DMS53 (cell line): Measurements from ENCODE around the gene SPEF2.
A peak's percentile ranks its signal among the peaks of the same experiment; 100 is the strongest.
"Not testable (repeated sequence)": the region's sequence is repeated elsewhere in the genome, so short reads cannot be mapped to it uniquely, and the experiment has no call there.

ENCODE experiments used
- DNase-seq: peaks from one replicate; lab custom pipeline; 2025; lab: John Stamatoyannopoulos, UW

SPEF2 gene

DNA sequence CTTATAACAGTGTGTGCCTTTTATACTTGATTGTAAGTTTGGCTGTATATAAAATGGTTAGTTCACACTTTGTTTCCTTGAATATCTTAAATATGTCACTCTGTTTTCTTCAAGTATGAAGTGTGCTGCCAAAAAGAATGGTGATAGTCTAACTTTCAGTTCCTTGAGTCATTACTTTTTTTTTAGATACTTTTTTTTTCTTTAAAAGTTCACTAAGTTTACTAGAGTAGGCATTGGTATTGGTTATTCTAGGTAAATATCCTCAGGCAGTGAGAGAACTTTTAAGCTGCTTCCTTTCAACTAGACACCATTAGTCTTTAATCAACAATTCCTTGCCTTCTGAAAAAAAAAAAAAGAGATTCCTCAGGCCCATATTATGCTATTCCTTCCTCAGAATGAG is 41.9 kb downstream of the SPEF2 start:
- no peak for DNase-seq

DNA sequence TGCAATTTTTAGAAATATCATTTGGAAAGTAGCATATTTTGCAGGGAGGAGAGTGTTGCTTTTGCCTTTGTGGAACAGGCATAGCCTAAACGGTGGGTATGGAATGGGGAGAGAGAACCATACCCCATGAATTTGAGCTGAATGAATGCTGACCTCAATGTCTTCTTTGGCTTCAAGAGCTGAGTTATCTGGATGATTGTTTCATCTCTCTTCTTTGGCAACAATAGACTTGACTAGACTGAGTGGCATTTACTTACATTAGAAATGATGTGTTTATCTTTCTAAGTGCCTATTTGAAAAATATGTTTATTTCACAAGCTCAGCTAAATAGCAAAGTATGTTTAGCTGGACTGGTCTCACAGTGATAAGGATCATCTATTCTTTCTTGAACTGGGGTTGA is 42.8 kb downstream of the SPEF2 start:
- DNase-seq: no peak

DNA sequence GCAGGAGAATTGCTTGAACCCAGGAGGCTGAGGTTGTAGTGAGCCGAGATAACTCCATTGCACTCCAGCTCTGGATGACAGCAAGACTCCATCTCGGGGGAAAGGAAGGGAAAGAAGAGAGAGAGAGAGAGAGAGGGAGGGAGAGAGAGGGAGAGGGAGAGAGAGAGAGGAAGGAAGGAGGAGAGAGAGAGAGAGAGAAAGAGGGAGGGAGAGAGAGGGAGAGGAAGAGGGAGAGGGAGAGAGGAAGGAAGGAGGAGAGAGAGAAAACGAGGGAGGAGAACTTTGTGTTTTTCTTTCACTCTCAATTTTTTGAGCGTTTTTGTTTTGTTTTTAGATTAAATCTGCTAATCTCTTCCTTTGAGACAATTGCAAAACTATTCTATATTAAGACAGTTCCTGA is 46.9 kb downstream of the SPEF2 start:
- DNase-seq: no peak

DNA sequence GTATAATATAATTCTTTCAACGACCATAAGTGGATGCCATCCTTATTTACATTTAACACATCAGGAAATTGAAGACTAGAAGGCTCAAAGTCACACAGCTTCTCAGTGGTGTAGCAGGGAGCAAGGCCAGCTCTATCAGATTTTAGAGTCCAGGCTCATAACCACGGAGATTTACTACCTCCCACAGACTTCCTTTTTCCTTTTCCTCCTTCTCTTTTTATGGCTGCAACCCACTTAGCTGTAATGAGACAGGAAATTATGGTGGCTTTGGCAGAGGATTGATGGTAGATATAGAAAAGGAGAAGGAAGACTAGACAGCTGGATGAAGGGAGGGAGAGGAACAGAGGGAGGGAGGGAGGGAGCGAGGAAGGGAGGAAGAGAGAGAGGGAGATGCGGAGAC is 47.4 kb downstream of the SPEF2 start:
- DNase-seq: no peak

DNA sequence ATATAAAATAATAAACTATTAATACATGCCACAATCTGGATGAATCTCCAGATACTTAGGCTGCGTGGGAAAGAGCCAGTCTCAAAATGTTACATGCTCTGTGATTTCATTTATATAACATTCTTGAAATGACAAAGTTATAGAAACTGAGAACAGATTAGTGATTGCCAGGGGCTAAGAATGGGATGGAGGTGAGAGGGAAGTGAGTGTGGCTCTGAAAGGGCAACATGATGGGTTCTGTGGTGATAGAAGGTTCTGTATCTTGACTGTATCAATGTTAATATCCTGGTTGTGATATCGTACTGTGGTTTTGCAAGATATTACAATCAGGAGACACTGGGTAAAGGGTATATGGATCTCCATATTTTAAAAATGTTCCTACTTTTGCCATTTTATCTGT is 50.7 kb downstream of the SPEF2 start:
- DNase-seq: no peak

DNA sequence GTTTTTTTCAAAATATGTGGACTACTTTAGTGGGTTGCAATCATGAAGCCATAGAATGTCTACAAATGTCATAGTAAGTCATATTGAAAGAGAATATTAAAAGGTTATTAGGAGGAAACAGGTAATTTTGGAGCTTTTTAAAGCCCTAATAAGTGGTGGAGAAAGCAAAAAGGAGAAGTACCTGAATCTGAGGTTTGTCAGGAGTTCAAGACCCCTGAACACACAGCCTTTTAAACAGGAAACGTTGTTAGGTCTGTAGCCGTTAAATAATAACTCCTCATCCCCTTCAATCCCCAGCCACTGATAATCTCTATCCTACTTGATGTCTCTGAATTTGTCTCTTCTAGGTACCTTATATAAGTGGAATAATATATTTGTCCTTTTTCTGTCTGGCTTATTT is 51.1 kb downstream of the SPEF2 start:
- no peak for DNase-seq

DNA sequence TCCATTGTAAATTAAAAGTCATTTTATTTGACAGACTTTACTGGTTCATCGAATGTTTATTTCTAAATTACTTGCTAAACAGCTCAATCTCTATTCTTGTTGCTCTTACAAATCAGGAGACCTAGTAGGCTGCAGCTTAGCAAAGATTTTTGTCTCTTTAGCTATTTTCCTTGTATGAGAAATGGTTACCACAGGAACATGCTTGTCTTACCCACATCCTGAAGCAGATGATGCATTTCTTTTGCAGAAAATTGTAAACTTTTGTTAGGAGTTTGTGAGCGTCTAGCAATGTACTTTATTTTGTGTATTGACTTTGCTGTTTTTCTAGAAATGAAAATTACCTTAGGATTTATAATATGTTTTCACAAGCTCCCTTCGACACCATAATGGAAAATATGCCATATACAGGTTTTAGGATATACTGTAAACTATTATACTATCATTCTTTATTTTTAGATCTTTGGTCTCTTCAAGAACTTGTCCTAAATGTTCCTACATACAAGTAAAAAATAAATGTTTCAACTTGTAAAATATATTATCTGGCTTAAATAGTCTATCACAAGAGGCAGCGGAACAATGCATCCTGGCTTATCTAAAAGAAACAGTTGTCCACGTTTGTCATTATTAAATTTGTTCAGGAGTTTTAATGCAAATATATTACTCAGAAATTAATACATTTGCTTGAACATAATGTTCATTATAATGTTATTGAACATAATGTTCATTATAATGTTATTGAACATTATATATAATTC is 54.1 kb downstream of the SPEF2 start:
- no peak for DNase-seq

DNA sequence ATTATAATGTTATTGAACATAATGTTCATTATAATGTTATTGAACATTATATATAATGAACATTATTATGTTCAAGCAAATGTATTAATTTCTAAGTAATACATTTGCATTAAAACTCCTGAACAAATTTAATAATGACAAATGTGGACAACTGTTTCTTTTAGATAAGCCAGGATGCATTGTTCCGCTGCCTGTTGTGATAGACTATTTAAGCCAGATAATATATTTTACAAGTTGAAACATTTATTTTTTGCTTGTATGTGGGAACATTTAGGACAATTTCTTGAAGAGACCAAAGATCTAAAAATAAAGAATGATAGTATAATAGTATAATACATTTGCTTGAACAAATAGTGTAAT is 54.6 kb downstream of the SPEF2 start:
- DNase-seq: not testable (repeated sequence)

DNA sequence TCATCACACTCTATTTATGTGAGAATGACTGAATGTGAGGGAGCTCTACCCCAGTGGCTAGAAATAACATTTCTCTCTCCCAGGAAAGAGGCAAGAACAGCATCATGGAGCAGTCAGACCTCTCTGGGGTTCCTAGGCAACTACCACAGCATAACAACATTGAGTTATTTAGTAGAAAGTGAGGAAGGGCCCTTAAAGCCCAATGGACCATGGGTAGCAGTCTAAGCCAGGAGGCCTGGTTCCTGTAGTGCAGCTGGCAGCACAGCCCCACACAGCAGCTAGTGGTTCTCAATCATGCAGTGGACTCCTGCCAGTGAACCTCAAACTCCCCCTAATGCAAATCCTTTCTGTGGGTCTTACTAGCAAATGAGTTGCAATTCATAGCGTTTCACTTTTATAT is 55.3 kb downstream of the SPEF2 start:
- DNase-seq: peak; percentile 34

DNA sequence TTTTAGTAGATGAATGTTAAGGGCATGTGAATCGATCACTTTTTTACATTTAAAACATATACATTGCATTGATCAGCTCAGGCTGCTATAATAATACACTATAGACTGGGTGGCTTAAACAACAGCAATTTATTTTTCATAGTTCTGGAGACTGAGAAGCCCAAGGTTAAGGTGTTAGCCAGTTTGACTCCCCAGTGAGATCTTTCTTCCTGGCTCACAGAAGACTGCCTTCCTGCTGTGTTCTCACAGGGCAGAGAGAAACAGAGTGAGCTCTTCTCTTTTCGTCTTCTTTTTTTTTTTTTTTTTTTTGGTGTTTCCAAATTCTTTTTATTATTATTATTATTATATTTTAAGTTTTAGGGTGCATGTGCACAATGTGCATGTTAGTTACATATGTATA is 56.4 kb downstream of the SPEF2 start:
- no peak for DNase-seq

DNA sequence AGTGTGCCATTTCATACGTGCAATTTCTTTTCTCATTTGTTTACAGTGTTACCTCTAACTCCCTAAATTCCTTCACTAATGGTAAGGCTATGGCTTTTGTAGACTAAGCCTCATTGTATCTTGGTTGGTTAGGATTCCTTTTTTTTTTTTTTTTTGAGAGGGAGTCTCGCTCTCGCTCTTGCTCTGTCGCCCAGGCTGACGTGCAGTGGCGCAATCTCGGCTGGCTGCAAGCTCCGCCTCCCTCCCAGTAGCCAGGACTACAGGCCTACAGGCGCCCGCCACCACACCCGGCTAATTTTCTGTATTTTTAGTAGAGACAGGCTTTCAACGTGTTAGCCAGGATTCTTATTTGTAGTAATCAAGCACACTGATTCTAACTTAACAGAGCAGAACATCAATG is 57.7 kb downstream of the SPEF2 start:
- DNase-seq: no peak

DNA sequence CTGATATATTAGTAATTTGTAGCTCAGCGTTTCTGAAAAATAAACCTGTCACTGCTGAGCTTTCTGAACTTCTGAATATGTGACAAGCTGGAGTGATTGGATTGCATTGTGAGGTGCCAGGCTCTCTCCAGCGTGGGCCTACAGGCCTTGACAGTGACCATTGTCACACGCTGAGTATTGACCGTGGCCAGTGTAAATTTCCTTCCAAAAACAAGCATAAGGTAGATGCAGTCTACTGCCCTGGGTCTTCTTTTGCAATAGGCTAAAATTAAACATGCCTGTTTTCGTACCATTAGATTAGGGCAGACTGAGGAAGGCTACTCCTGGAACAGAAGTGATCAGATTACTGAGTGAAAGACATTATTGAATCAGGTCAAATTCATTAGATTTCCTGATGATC is 60.2 kb downstream of the SPEF2 start:
- no peak for DNase-seq

DNA sequence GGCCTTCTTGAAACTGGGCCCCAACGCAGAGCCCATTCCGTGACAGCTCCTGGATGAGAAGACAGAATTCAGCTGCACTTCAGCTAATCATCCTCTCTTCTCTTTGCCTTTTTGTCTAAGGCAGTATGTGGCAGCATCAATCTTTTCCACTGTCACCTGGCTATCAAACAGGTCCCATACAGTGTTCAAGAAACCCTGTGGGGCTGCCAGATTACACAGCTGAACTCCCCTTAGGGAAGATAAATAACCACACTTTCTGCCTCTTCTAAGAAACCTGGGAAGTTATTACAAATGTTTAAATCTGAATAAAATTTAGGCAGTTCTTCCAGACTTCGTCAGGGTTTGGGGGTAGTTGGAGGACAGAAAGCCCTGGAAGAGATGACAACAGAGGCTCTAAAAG is 61.0 kb downstream of the SPEF2 start:
- no peak for DNase-seq

DNA sequence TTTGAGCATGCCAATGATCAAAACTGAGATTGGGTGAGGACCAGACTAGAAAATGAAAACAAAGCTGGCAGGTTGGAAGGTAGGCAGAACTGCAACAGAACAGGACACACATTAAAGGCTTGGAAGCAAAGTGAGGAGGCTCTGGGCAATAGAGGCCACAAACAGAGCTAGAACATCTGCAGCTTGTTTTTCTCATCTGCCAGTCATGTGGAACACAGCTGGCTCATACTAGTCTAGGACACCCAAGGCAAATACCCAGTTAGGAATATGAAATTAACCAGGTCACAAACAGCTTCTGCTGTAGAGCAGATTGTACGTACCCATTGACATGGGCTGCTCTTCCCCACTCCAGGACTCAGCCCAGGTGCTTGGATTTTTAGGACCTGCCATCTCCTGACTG is 61.7 kb downstream of the SPEF2 start:
- DNase-seq: peak; percentile 40

DNA sequence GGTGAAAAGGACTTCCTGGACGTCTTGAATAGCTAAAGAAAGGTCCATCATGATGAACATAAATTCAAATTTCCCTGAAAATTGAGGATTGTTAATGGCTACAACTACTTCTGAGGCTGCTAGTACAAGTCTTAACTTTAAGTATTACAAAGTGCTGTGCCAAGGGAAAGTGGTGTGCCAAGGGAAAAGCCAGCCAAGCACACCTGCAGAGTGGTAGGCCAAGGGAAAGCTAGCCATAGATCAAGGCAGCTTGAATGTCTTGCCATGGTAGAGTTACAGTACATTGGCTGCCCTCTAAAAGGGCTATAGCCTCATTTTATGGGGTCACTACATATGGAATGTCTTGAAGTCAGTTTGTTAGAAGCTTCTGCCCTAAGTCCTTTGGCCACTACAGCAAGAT is 64.2 kb downstream of the SPEF2 start:
- no peak for DNase-seq

DNA sequence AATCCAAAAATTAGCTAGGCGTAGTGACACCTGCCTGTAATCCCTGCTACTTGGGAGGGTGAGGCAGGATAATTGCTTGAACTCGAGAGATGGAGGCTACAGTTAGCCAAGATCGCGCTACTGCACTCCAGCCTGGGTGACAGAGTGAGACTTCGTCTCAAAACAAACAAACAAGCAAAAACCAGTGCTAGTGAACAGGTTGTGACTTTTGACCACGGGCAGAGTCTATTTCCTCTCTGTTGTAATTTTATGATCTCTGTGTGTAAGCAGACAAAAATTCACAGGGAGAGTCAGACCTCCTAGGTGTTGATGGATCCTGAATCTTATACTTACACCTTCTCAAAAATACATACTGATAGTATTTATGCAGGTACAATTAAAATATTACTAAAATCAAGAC is 65.8 kb downstream of the SPEF2 start:
- DNase-seq: no peak

DNA sequence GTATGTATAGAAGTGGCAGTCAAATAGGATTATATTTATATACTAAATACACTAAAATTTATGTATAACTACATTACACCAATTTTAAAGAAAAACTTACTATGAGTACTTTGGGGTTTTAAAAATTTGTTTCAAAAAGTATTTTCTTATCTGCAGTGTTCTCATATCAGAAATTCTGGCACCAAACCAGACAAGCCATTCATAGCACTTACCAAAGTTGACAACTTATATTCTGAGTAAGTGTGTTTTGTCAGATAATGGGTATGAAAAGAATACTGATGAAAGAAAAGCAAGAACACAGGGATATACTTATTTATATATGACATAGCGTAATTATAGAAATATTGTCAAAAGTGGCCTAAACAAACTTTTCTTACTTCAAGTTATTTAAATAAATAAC is 67.5 kb downstream of the SPEF2 start:
- DNase-seq: no peak

DNA sequence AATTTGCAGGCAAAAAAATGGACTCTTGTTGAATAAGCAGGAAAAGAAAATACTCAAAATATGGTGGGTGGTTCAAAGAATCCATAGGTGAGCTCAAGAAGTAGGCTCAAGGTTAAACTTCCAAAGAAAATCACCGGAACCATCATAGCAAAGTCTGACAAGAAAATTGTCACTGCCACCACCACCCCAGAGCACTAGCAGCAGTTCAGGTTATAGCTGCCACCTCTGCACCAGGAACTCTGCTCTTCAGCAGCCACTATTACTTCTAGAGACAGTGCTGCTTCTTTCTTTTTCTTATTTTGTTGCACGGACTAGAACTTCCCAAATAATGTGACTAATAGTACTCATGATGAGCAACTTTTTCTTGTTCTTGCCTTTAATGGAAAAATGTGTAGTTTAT is 70.3 kb downstream of the SPEF2 start:
- no peak for DNase-seq

DNA sequence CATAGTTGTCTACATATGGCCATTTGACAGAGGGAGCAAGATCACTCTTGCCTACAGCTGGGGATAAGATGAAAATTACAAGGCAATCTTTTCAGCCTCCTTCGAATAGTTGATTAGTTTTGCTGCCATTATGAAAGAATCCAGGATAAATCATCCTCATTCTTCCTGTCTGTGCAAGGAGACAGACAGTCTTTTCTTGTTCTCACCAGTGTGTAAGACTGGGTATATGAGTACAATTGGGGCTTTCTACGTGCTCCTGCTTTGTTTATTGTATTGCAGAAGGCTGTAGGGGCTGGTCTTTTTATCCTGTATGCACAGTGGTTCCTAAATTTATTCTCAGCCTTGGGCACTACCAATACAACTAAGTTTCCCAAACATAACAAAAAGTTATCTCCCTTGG is 76.8 kb downstream of the SPEF2 start:
- DNase-seq: no peak

DNA sequence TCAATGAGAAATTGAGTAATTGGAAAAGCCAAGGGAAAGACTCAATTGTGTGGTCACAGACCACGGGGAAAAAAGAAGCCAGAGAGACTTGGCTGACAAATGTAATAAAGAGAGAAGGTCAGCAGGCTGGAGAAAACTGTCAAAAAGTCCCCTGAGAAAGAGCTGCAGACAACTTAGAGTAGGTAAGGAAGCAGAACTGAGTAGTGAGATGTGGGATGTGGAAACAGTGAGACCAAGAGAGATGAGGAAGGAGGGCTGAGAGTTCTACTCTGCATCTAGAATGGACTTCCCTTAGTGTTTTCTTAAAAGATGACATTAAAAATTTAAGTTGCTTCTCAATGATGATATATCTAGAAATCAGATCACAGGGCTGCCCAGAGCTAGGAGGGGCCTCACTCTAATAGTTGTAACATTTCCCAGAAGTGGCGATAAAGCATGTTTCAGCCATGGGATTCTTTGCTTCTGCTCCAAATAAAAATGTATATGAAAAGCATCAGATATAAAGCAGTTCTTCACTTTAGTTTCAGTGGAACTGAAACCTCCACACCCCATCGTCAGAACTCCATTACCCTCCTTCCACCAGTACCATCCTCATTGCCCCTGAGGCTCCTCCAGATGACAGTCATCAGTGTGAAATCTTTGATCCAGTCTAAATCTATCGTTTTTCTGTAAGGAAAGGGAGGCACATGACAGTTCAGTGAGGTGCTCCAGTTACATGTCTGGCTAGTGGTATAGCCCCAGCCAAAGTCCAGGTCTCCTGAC is 80.6 kb downstream of the SPEF2 start:
- no peak for DNase-seq

DNA sequence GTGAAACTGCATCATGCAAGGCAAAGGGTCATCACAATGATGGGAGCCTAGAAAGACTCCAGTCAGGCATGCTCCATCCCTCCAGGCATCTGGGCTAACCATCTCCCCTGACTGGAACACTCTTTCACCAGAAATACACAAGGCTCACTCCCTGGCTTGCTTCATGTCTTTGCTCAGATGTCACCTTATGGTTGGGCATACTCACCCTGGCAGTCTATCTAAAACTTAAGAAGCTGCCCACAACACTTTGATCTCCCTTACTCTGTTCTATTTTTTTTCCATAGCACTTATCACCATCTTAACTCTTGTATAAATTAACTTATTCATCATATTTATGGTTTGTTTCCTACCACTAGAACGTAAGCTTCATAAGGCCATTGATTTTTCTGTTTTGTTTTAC is 90.0 kb downstream of the SPEF2 start:
- DNase-seq: no peak

DNA sequence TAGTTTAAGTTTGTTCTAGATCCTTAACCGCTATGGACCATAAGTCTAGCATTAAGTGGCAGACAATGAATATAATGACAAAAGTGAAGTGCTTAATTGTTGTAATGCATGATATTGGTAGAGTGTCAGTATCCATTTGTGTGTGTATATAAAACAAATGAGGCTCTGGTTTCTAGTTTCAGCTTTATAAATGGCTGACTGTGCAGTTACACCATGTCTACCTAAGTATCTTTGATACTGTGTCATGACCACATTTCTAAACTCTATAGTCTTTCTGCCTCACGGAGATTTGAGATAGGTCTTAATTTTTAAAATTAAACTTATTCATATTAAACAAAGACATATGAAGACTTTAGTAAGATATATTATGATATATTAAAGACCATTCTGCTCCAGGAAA is 92.0 kb downstream of the SPEF2 start:
- no peak for DNase-seq

DNA sequence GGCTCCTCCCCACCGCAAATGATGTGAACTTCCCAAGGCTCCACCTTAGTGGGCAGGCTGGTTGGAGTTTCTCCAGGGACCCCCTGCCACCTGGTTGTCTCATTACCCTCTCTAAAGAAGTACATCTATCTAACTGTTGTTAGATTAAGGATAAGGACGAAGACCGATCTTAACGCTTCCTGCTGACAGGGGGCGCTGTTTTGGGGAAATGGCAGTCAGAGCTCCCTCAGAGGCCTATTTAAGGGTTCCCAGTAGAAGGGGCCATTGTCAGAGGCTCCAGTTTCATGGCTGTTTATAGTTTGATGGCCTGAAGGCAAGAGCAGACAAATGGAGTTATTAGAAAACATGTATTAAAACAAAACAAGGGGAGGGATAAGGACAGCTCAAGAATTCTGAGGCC is 100.1 kb downstream of the SPEF2 start:
- no peak for DNase-seq

DNA sequence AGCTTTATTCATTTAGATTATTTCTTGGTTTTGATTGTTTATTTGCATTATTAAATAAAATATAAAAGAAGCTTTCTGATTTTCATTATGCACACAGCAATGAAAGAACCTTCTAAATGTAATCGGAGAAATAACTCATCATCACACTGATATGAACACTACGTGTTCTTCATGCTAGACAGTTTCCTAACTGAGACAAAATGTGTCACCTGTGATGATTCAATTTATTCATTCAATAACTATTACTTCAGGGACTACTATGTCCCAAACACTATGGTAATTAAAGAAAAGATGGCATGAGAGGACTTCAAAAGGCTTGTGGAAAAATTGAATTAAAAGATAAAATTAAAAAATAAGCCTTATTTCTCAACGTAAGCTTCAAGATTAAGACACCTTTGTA is 118.1 kb downstream of the SPEF2 start:
- DNase-seq: no peak
